ENCODE data around the gene ENTPD8.

The ENTPD8 gene

GRCh38 chr9:137416563-137417151, 24.5 kb downstream of the ENTPD8 start:
- Histone ChIP-seq H3K27ac (replicated peaks; ENCODE audit: low read length) (no peak overlapping the region), H2AK5ac (ENCODE audit: low read depth, low read length) (peak overlapping the region; percentile 56), H3K14ac (ENCODE audit: low read length) (peak overlapping the region; percentile 71), H3K36me3 (replicated peaks in 1 of 2; ENCODE audit: control insufficient read depth in 2 of 2, insufficient read depth in 2 of 2, low read length in 2 of 2) (peaks cover 0 to 7% of the 10 kb centered on the region in 2 donors), H3K18ac (ENCODE audit: low read length) (peak overlapping the region; percentile 28), H2BK15ac (ENCODE audit: low read length) (no peak overlapping the region), H3K9ac (ENCODE audit: low read depth, low read length, poor library complexity) (no peak overlapping the region), H3K23ac (ENCODE audit: low read depth, low read length, poor library complexity) (peak overlapping the region; percentile 65), H4K91ac (ENCODE audit: low read depth, low read length, poor library complexity) (no peak overlapping the region), H3K27me3 (ENCODE audit: control insufficient read depth in 3 of 3, insufficient read depth in 3 of 3, low read depth in 1 of 3, low read length in 3 of 3) (no peaks in the 10 kb centered on the region), H2BK12ac (ENCODE audit: low read length) (no peak overlapping the region), H4K8ac (ENCODE audit: low read depth, low read length) (no peak overlapping the region), H3K4me1 (ENCODE audit: control insufficient read depth in 2 of 2, insufficient read depth in 1 of 2, low read depth in 1 of 2, low read length in 2 of 2) (peaks cover 2 to 4% of the 10 kb centered on the region in 2 donors), H2BK5ac (ENCODE audit: low read length) (peak overlapping the region; percentile 53), H2AFZ (ENCODE audit: low read length) (no peak overlapping the region), H2BK120ac (ENCODE audit: low read depth, low read length) (no peak overlapping the region), H3K4ac (ENCODE audit: low read length) (peak overlapping the region; percentile 53), H3K79me1 (ENCODE audit: low read depth, low read length) (peaks cover 12% of the 10 kb centered on the region), H3K4me3 (ENCODE audit: low read length in 2 of 2) (no peak overlapping the region), H3K4me2 (ENCODE audit: insufficient read depth, low read length, poor library complexity, severe bottlenecking) (no peak overlapping the region), H3K9me3 (replicated peaks in 1 of 2; ENCODE audit: control insufficient read depth in 2 of 2, insufficient read depth in 1 of 2, low read depth in 1 of 2, low read length in 2 of 2) (no peaks in the 10 kb centered on the region)
- WGBS, 2 donors (ENCODE audit: extremely low coverage in 2 of 2, insufficient read length in 2 of 2, insufficient replicate concordance in 1 of 2) = no CpG with 5 or more reads among the region's 45 CpGs
- no peak for DNase-seq (ENCODE audit: low spot score)

- no peak overlapping the region for H3K14ac ChIP-seq (ENCODE audit: low read length)
- H3K9ac ChIP-seq (ENCODE audit: low read depth, low read length, poor library complexity) = no peak overlapping the region
- DNase-seq (ENCODE audit: low spot score) = no peak
- H3K18ac ChIP-seq (ENCODE audit: low read length) = no peak overlapping the region
- peak overlapping the region; percentile 46 for H2AK5ac ChIP-seq (ENCODE audit: low read depth, low read length)
- H3K4me1 ChIP-seq (ENCODE audit: control insufficient read depth in 2 of 2, insufficient read depth in 1 of 2, low read depth in 1 of 2, low read length in 2 of 2) = peaks cover 0 to 4% of the 10 kb centered on the region in 2 donors
- H3K4me3 ChIP-seq (ENCODE audit: low read length in 2 of 2) = no peak overlapping the region
- H2BK120ac ChIP-seq (ENCODE audit: low read depth, low read length) = no peak overlapping the region
- no peak overlapping the region for H2BK12ac ChIP-seq (ENCODE audit: low read length)
- H3K27me3 ChIP-seq (ENCODE audit: control insufficient read depth in 3 of 3, insufficient read depth in 3 of 3, low read depth in 1 of 3, low read length in 3 of 3) = no peaks in the 10 kb centered on the region
- no peak overlapping the region for H3K27ac ChIP-seq (replicated peaks; ENCODE audit: low read length)
- H3K36me3 ChIP-seq (replicated peaks in 1 of 2; ENCODE audit: control insufficient read depth in 2 of 2, insufficient read depth in 2 of 2, low read length in 2 of 2) = peaks cover 0 to 7% of the 10 kb centered on the region in 2 donors
- peak overlapping the region; percentile 53 for H3K4ac ChIP-seq (ENCODE audit: low read length)
- H2AFZ ChIP-seq (ENCODE audit: low read length) = no peak overlapping the region
- H2BK5ac ChIP-seq (ENCODE audit: low read length) = no peak overlapping the region
- peaks cover 12% of the 10 kb centered on the region for H3K79me1 ChIP-seq (ENCODE audit: low read depth, low read length)
- H3K4me2 ChIP-seq (ENCODE audit: insufficient read depth, low read length, poor library complexity, severe bottlenecking) = no peak overlapping the region
- WGBS, 2 donors (ENCODE audit: extremely low coverage in 2 of 2, insufficient read length in 2 of 2, insufficient replicate concordance in 1 of 2) = no CpG with 5 or more reads among the region's 23 CpGs
- peak overlapping the region; percentile 65 for H3K23ac ChIP-seq (ENCODE audit: low read depth, low read length, poor library complexity)
- H2BK15ac ChIP-seq (ENCODE audit: low read length) = no peak overlapping the region
- no peak overlapping the region for H4K91ac ChIP-seq (ENCODE audit: low read depth, low read length, poor library complexity)
- no peaks in the 10 kb centered on the region for H3K9me3 ChIP-seq (replicated peaks in 1 of 2; ENCODE audit: control insufficient read depth in 2 of 2, insufficient read depth in 1 of 2, low read depth in 1 of 2, low read length in 2 of 2)
- no peak overlapping the region for H4K8ac ChIP-seq (ENCODE audit: low read depth, low read length)
Observed at GRCh38 chr9:137416006-137416562, 25.1 kb downstream of the ENTPD8 start.

- H3K36me3 ChIP-seq (replicated peaks in 1 of 2; ENCODE audit: control insufficient read depth in 2 of 2, insufficient read depth in 2 of 2, low read length in 2 of 2) = peaks cover 0 to 7% of the 10 kb centered on the region in 2 donors
- H2BK120ac ChIP-seq (ENCODE audit: low read depth, low read length) = no peak overlapping the region
- H3K4me1 ChIP-seq (ENCODE audit: control insufficient read depth in 2 of 2, insufficient read depth in 1 of 2, low read depth in 1 of 2, low read length in 2 of 2) = peaks cover 0 to 4% of the 10 kb centered on the region in 2 donors
- no peak overlapping the region for H3K23ac ChIP-seq (ENCODE audit: low read depth, low read length, poor library complexity)
- no peak for DNase-seq (ENCODE audit: low spot score)
- no peak overlapping the region for H2AK5ac ChIP-seq (ENCODE audit: low read depth, low read length)
- no peak overlapping the region for H4K8ac ChIP-seq (ENCODE audit: low read depth, low read length)
- peaks cover 12% of the 10 kb centered on the region for H3K79me1 ChIP-seq (ENCODE audit: low read depth, low read length)
- H3K18ac ChIP-seq (ENCODE audit: low read length) = no peak overlapping the region
- H3K4ac ChIP-seq (ENCODE audit: low read length) = no peak overlapping the region
- H3K9me3 ChIP-seq (replicated peaks in 1 of 2; ENCODE audit: control insufficient read depth in 2 of 2, insufficient read depth in 1 of 2, low read depth in 1 of 2, low read length in 2 of 2) = no peaks in the 10 kb centered on the region
- WGBS, 2 donors (ENCODE audit: extremely low coverage in 2 of 2, insufficient read length in 2 of 2, insufficient replicate concordance in 1 of 2) = no CpG with 5 or more reads among the region's 5 CpGs
- H2BK5ac ChIP-seq (ENCODE audit: low read length) = no peak overlapping the region
- H3K27ac ChIP-seq (replicated peaks; ENCODE audit: low read length) = no peak overlapping the region
- no peaks in the 10 kb centered on the region for H3K27me3 ChIP-seq (ENCODE audit: control insufficient read depth in 3 of 3, insufficient read depth in 3 of 3, low read depth in 1 of 3, low read length in 3 of 3)
- no peak overlapping the region for H3K14ac ChIP-seq (ENCODE audit: low read length)
- no peak overlapping the region for H3K4me3 ChIP-seq (ENCODE audit: low read length in 2 of 2)
- H3K9ac ChIP-seq (ENCODE audit: low read depth, low read length, poor library complexity) = no peak overlapping the region
- H2BK12ac ChIP-seq (ENCODE audit: low read length) = no peak overlapping the region
- no peak overlapping the region for H2AFZ ChIP-seq (ENCODE audit: low read length)
- H3K4me2 ChIP-seq (ENCODE audit: insufficient read depth, low read length, poor library complexity, severe bottlenecking) = no peak overlapping the region
- no peak overlapping the region for H4K91ac ChIP-seq (ENCODE audit: low read depth, low read length, poor library complexity)
- H2BK15ac ChIP-seq (ENCODE audit: low read length) = no peak overlapping the region
Observed at GRCh38 chr9:137415451-137415850, 25.7 kb downstream of the ENTPD8 start.

- WGBS, 2 donors (ENCODE audit: extremely low coverage in 2 of 2, insufficient read length in 2 of 2, insufficient replicate concordance in 1 of 2) = no CpG with 5 or more reads among the region's 10 CpGs
- Histone ChIP-seq H2BK15ac (ENCODE audit: low read length) (no peak overlapping the region), H2AK5ac (ENCODE audit: low read depth, low read length) (no peak overlapping the region), H2BK120ac (ENCODE audit: low read depth, low read length) (no peak overlapping the region), H3K4me3 (ENCODE audit: low read length in 2 of 2) (no peak overlapping the region), H2BK5ac (ENCODE audit: low read length) (no peak overlapping the region), H4K91ac (ENCODE audit: low read depth, low read length, poor library complexity) (no peak overlapping the region), H2BK12ac (ENCODE audit: low read length) (no peak overlapping the region), H3K27me3 (ENCODE audit: control insufficient read depth in 3 of 3, insufficient read depth in 3 of 3, low read depth in 1 of 3, low read length in 3 of 3) (no peaks in the 10 kb centered on the region), H3K23ac (ENCODE audit: low read depth, low read length, poor library complexity) (no peak overlapping the region), H3K4me2 (ENCODE audit: insufficient read depth, low read length, poor library complexity, severe bottlenecking) (no peak overlapping the region), H3K9me3 (replicated peaks in 1 of 2; ENCODE audit: control insufficient read depth in 2 of 2, insufficient read depth in 1 of 2, low read depth in 1 of 2, low read length in 2 of 2) (no peaks in the 10 kb centered on the region), H2AFZ (ENCODE audit: low read length) (no peak overlapping the region), H3K18ac (ENCODE audit: low read length) (no peak overlapping the region), H3K27ac (replicated peaks; ENCODE audit: low read length) (no peak overlapping the region), H4K8ac (ENCODE audit: low read depth, low read length) (no peak overlapping the region), H3K79me1 (ENCODE audit: low read depth, low read length) (peaks cover 11% of the 10 kb centered on the region), H3K4me1 (ENCODE audit: control insufficient read depth in 2 of 2, insufficient read depth in 1 of 2, low read depth in 1 of 2, low read length in 2 of 2) (peaks cover under 1 to 9% of the 10 kb centered on the region in 2 donors), H3K9ac (ENCODE audit: low read depth, low read length, poor library complexity) (no peak overlapping the region), H3K14ac (ENCODE audit: low read length) (no peak overlapping the region), H3K4ac (ENCODE audit: low read length) (no peak overlapping the region), H3K36me3 (replicated peaks in 1 of 2; ENCODE audit: control insufficient read depth in 2 of 2, insufficient read depth in 2 of 2, low read length in 2 of 2) (no peaks in the 10 kb centered on the region)
- DNase-seq (ENCODE audit: low spot score) = no peak
Observed at GRCh38 chr9:137412431-137412830, 28.7 kb downstream of the ENTPD8 start.
